SK-N-MC (cell line): Measurements from ENCODE around the gene OMD.
A peak's percentile ranks its signal among the peaks of the same experiment; 100 is the strongest.

Experiments
- DNase-seq: peaks from one replicate; pipeline ENCODE4 v3.0.0-alpha.2; 2011; ENCODE audit warnings: low read depth, low spot score
- H3K27ac ChIP-seq: fragments of 200-600 bp; sonication (generic); 2 replicates; pipeline ENCODE4 v1.5.1; 2016; ENCODE audit warnings: mixed run types
- H3K36me3 ChIP-seq: fragments of 200-600 bp; sonication (generic); 2 replicates; pipeline ENCODE4 v1.6.1; 2017; ENCODE audit warnings: antibody characterized with exemption, low read length, mixed read lengths; ENCODE audit not compliant: insufficient read depth
- H3K4me3 ChIP-seq: fragments of 200-600 bp; sonication (generic); 2 replicates; pipeline ENCODE4 v1.5.1; 2016
- H3K9ac ChIP-seq: fragments of 200-600 bp; sonication (generic); 2 replicates; pipeline ENCODE4 v1.8.0; 2017; ENCODE audit warnings: mixed run types, mixed read lengths; ENCODE audit not compliant: insufficient read length
- H3K9me3 ChIP-seq: fragments of 200-600 bp; sonication (generic); 2 replicates; pipeline ENCODE4 v1.6.1; 2017; ENCODE audit warnings: low read depth, mild to moderate bottlenecking, antibody characterized with exemption, low read length, moderate library complexity, mixed read lengths
- EZH2 ChIP-seq: fragments of 200-600 bp; sonication (generic); IDR thresholded peaks from one replicate; pipeline ENCODE4 v1.6.1; 2017; ENCODE audit warnings: antibody characterized with exemption
- FOXP2 ChIP-seq: optimal IDR thresholded peaks from 2 replicates; pipeline ENCODE3; 2011; ENCODE audit warnings: mild to moderate bottlenecking, moderate library complexity; ENCODE audit not compliant: insufficient read depth; ENCODE audit errors: extremely low read length, control extremely low read depth
- POLR2AphosphoS5 ChIP-seq: IDR thresholded peaks from 2 replicates; pipeline ENCODE4 v1.6.1; 2012; ENCODE audit warnings: mild to moderate bottlenecking, low read depth, low read length, borderline replicate concordance

Gene OMD

DNA sequence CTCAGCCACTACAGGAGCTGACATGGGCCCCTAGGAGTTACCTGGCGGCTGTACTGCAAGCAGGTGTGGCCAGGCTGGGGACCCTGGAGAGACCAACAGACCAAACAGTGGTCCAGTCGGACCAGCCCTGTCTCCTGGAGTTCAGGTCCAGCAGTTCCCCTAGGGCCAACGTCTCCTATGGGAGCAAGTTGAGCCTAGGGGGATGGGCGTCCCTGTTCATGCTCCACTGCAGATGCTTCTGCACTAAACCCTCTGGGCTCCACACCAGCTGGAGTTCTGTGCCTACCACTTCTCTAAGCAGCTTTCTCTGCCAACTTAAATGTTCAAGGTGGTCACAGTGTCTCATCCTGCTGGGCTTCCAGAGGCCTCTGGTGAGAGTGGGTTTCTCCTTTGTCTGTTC, 20.6 kb upstream of the OMD start:
- H3K9ac ChIP-seq: no peak overlapping the region
- no peak overlapping the region for H3K4me3 ChIP-seq
- H3K36me3 ChIP-seq: no peaks in the 10 kb centered on the region
- TF ChIP-seq POLR2AphosphoS5 (no peak), FOXP2 (no peak), EZH2 (no peak)
- no peak for DNase-seq
- no peak overlapping the region for H3K27ac ChIP-seq
- no peaks in the 10 kb centered on the region for H3K9me3 ChIP-seq

DNA sequence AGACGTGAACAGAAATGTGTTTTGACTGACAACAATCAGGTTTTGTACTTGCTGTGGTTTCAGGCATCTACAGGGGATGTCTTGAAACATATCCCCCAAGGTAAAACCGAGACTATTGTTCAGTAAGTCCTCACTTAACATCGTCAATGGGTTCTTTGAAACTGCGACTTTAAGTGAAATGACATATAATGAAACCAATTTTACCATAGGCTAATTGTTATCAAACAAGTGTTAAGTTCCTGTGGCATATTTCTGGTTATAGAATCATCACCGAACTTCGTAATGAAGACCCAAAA, 16.4 kb upstream of the OMD start:
- H3K9me3 ChIP-seq: no peaks in the 10 kb centered on the region
- H3K4me3 ChIP-seq: no peak overlapping the region
- DNase-seq: no peak
- H3K9ac ChIP-seq: no peak overlapping the region
- no peaks in the 10 kb centered on the region for H3K36me3 ChIP-seq
- TF ChIP-seq FOXP2: no peak
- no peak for TF ChIP-seq POLR2AphosphoS5
- TF ChIP-seq EZH2: no peak
- H3K27ac ChIP-seq: no peak overlapping the region

DNA sequence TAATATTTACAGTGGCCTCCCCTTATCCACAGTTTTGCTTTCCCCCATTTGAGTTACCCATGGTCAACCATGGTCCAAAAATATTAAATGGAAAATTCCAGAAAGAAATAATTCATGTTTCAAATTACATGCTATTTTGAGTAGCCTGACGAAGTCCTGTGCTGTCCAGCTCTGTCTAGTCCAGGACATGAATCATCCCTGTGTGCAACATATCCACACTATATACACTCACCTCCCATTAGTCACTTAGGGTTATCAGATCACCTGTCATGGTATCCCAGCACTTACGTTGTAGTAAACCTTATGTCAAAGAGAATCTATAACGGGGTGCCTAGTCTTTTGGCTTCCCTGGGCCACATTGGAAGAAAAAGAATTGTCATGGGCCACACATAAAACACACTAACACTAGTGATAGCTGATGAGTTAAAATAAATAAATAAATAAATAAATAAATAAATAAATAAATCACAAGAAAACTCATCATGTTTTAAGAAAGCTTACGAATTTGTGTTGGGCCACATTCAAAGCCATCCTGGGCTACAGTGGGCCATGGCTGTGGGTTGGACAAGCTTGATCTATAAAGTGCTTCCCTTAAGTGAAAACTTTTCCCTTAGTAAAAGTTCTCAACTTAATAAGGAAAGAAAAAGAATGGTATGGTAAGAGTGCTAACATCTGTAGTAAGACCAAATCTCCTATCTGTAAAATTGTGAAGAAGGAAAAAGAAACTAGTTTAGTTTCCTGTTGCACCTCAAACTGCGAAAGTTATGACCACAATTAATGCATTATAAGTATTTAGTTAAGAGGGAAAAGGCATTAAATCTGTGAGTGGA, 15.9 kb upstream of the OMD start:
- TF ChIP-seq EZH2 (no peak), FOXP2 (no peak), POLR2AphosphoS5 (no peak)
- no peaks in the 10 kb centered on the region for H3K9me3 ChIP-seq
- H3K4me3 ChIP-seq: no peak overlapping the region
- no peak overlapping the region for H3K9ac ChIP-seq
- H3K36me3 ChIP-seq: no peaks in the 10 kb centered on the region
- H3K27ac ChIP-seq: no peak overlapping the region
- no peak for DNase-seq

DNA sequence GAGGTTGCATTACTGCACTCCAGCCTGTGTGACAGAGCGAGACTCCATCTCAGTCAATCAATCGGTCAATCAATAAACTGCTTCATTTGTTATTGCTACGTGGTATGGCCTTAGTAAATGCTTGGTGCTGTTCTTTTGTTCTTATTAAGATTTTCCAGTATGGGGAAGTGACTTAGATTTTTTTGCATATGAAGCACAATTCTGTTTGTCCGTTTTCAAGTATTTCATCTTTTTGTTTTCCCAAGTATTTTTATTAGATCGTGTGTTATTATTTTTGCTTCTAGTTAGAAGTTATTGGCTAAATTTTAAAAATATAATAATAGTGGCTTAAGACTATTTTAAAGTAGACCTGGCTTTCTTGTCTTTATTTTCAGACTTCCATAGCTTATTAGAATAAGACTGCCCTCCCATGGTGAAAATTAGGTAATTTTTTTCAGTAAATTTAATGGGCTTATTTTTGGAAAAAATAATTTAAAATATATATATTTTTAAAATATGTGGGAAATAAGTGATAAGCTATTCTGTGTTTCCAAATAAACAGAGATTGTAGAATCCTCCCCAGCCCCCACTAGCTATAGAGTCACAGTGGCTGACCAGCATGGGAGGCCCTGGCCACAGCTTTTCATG, 14.7 kb upstream of the OMD start:
- no peak overlapping the region for H3K27ac ChIP-seq
- TF ChIP-seq FOXP2: no peak
- no peak for TF ChIP-seq EZH2
- no peak for TF ChIP-seq POLR2AphosphoS5
- H3K9me3 ChIP-seq: no peaks in the 10 kb centered on the region
- H3K4me3 ChIP-seq: no peak overlapping the region
- no peaks in the 10 kb centered on the region for H3K36me3 ChIP-seq
- no peak overlapping the region for H3K9ac ChIP-seq
- no peak for DNase-seq

DNA sequence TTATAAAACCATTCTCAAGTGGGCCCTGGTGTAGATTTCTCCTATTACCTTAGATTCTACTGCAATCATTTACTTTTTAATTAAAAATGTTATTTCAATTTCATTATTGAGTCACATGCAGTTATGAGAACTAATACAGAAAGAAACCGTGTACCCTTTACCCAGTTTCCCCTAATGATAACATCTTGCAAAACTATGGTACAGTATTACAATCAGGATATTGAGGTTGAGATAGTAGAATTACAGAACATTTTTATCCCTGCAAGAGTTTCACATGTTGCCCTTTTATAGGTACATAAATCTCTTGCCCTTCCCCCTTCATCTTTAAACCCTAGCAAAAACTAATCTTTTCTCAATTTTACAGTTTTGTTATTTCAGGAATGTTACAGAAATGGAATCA, 11.0 kb upstream of the OMD start:
- TF ChIP-seq FOXP2 (no peak), EZH2 (no peak), POLR2AphosphoS5 (no peak)
- no peak for DNase-seq
- Histone ChIP-seq H3K4me3 (no peak overlapping the region), H3K27ac (no peak overlapping the region), H3K9me3 (no peaks in the 10 kb centered on the region), H3K36me3 (no peaks in the 10 kb centered on the region), H3K9ac (no peak overlapping the region)

DNA sequence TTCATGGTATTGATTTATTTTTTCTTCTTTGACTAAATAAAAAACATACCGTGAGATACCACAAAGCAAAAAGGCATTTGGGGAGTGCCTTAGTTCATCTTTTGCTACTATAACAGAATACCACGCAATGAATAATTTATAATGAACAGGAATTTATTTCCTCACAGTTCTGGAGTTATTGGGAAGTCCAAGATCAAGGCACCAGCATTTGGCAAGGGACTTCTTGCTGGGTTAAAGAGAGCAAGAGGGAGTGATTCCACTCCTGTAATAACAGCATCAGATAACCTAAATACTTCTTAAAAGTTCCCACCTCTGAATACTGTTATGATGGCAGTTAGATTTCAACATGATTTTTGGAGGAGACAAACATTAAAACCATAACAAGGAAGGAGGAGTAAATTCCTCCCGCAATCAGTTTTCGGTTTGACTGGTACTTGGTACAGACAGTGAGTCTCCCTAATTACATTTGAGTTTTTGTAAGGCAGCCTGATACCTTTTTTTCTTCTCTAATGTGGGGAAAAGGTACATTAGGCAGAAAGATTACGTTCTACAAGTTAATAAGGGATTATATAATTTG, 8.8 kb upstream of the OMD start:
- Histone ChIP-seq H3K27ac (peak overlapping the region; percentile 5; the same call in 1 of the 2 replicates), H3K9ac (no peak overlapping the region), H3K9me3 (no peaks in the 10 kb centered on the region), H3K36me3 (no peaks in the 10 kb centered on the region), H3K4me3 (no peak overlapping the region)
- DNase-seq: no peak
- no peak for TF ChIP-seq FOXP2
- no peak for TF ChIP-seq EZH2
- TF ChIP-seq POLR2AphosphoS5: no peak

DNA sequence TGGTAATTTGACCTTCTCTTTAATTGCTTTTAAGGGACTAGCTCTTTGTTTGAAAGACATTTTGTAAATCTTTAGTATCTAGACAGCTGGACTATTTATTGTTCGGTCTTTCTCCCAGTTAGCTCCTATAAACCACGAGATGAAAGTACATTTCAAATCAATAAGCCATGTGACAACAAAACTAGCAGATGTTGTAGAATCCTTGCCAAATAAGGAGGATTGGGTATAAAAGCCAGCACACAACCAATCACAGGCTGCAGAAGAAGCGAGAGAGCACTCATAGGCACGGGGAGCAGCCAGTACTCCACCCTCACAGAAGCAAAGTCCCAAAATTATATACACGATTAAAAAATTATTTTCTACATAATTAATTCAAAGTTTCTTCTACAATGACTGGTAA, 8.1 kb upstream of the OMD start:
- H3K4me3 ChIP-seq: no peak overlapping the region
- TF ChIP-seq EZH2 (no peak), POLR2AphosphoS5 (no peak), FOXP2 (no peak)
- DNase-seq: no peak
- no peaks in the 10 kb centered on the region for H3K36me3 ChIP-seq
- no peak overlapping the region for H3K9ac ChIP-seq
- no peaks in the 10 kb centered on the region for H3K9me3 ChIP-seq
- peak overlapping the region; percentile 5; the same call in 1 of the 2 replicates for H3K27ac ChIP-seq

DNA sequence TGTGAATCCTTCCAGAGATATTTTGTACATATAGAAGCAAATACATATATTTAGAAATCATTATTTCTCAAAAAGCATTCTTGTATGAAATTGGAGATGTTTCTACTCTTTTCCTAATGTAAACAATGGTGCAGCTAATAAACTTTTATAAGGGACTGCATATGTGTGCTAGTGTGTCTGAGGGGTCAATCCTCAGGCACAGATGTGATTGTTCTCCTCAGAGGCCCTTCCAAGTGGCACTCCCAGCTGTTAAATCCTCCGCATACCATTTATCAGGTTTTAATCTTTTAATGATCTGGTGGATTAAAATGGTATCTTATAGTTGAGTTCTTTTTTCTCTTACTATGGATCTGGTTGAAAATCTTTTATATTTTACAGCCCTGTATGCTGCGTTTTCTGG, 5.6 kb upstream of the OMD start:
- Histone ChIP-seq H3K4me3 (no peak overlapping the region), H3K36me3 (no peaks in the 10 kb centered on the region), H3K27ac (no peak overlapping the region), H3K9ac (no peak overlapping the region), H3K9me3 (no peaks in the 10 kb centered on the region)
- TF ChIP-seq POLR2AphosphoS5: no peak
- no peak for TF ChIP-seq EZH2
- TF ChIP-seq FOXP2: no peak
- no peak for DNase-seq

DNA sequence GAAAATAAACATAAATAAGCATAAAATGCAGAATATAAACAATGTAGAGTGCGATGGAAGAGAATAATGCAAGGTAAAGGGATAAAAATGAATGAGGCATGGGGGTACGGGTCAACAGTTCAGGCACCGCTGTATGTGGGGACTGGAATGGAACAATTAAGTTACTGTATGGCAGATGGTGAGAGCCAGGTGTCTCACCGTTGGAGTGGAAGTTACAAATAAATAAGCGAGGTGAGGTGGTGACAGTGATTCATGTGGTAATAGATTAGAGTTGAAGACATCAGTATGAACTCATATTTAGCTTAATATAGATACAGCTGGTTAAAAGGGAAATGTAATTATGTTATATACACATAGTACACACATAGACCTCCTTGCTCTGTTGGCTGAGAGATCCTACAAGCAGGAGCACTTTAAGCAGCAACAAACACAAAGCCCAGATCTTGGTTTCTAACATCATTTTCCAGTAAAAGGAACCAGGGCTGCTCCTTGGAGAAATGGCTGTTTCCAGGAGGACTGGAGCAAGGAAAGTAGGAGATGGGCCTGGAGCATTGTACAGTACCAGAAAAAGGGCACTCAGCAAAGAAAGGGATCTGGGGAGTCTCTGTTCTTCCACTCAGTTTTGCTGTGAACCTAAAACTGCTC, 2.4 kb upstream of the OMD start:
- peak overlapping the region; percentile 95; the same call in 1 of the 2 replicates for H3K27ac ChIP-seq
- H3K9me3 ChIP-seq: no peaks in the 10 kb centered on the region
- TF ChIP-seq POLR2AphosphoS5 (no peak), EZH2 (no peak), FOXP2 (no peak)
- H3K4me3 ChIP-seq: no peak overlapping the region
- DNase-seq: no peak
- no peaks in the 10 kb centered on the region for H3K36me3 ChIP-seq
- H3K9ac ChIP-seq: no peak overlapping the region
